Ectodermal cell (in vitro differentiated cells): ENCODE results near the gene RNF207.
A peak's percentile ranks its signal among the peaks of the same experiment; 100 is the strongest.

Source experiments
- H3K27ac ChIP-seq: 2 replicates; pipeline ENCODE4 v1.7.0; 2013; ENCODE audit warnings: mild to moderate bottlenecking, low read depth, low read length; ENCODE audit not compliant: insufficient read depth, poor library complexity, severe bottlenecking
- H3K27me3 ChIP-seq: 2 replicates; pipeline ENCODE4 v1.7.0; 2013; ENCODE audit warnings: mild to moderate bottlenecking, low read length; ENCODE audit not compliant: insufficient read depth, control insufficient read depth, poor library complexity, severe bottlenecking
- H3K36me3 ChIP-seq: one replicate; pipeline ENCODE4 v1.7.0; 2013; ENCODE audit warnings: low read length; ENCODE audit not compliant: control insufficient read depth, insufficient read depth
- H3K4me1 ChIP-seq: one replicate; pipeline ENCODE4 v1.7.0; 2013; ENCODE audit warnings: low read length; ENCODE audit not compliant: control insufficient read depth, insufficient read depth
- H3K4me3 ChIP-seq: 2 replicates; pipeline ENCODE4 v1.7.0; 2013; ENCODE audit warnings: low read depth, low read length, control low read depth; ENCODE audit not compliant: insufficient read depth
- H3K9me3 ChIP-seq: 2 replicates; pipeline ENCODE4 v1.7.0; 2013; ENCODE audit warnings: mild to moderate bottlenecking, low read length, moderate library complexity; ENCODE audit not compliant: control insufficient read depth
- WGBS, 2 experiments: methylation state at CpG; one replicate each; pipeline ENCODE4 v1.1.7; 2013; ENCODE audit warnings: missing lambda C conversion rate in 2 of 2; 5-methylcytosine and 5-hydroxymethylcytosine counted together

RNF207 gene

DNA sequence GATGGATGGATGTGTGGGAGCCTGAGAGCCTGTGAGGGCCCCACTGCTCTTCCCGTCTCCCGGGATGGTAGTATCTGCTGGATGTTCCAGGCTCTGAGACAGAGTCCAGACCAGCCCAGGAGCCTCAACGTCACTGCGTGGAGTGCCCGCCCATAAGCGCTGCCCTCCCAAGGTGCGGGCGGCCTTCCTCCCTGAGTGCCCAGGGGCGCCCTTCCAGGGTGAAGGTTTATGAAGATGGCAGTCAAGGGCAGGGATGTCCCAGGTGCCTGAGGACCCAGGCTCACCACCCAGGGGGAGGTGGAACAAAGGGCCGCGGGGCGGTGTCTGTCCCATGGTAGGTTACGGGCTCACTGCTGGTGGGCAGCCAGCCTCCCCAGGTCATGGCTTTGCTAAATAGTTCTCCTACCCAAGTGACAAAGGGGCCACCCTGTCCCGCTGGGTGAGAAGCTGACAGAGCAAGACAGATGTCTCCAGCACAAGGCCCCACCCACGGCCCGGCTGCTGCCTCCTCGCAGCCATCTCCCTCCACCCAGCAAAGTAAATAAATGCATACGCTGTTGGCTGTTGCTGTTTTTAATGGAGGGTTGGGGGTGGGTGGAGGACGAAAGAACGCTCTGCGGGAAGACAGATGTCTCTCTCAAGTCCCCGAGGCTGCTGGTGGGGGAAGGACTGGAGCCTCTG is 63.9 kb downstream of the RNF207 start:
- no peaks in the 10 kb centered on the region for H3K27me3 ChIP-seq
- H3K36me3 ChIP-seq = no peaks in the 10 kb centered on the region
- no peak overlapping the region for H3K4me3 ChIP-seq
- peaks cover 55% of the 10 kb centered on the region for H3K4me1 ChIP-seq
- 76% methylated on average over 22 of the region's 22 CpGs for WGBS, 2 experiments
- no peaks in the 10 kb centered on the region for H3K9me3 ChIP-seq
- H3K27ac ChIP-seq = peak overlapping the region; percentile 50

DNA sequence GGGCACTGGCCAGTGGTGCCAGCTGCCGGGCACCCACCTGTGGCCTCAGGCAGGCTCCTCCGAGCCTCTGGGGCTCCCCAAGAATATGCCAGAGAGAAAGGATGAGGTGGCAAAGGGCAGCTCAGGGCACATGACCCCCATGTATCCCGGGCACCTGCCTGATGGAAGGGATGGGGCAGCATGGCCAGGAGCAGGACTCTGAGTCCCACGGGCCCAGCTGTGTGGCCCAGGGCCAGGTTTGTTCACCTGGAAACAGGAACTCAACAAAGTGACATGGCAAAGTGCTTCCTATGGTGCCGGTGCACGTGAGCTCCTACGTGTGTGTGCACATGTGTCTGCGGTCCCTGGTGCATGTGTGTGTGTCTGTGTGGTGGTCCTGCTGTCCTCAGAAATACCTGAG is 64.5 kb downstream of the RNF207 start:
- Histone ChIP-seq H3K4me3 (no peak overlapping the region), H3K36me3 (no peaks in the 10 kb centered on the region), H3K27me3 (no peaks in the 10 kb centered on the region), H3K27ac (no peak overlapping the region), H3K4me1 (peaks cover 61% of the 10 kb centered on the region), H3K9me3 (no peaks in the 10 kb centered on the region)
- WGBS, 2 experiments = 88 to 93% methylated on average over 8 of the region's 8 CpGs
